Measurements from ENCODE around the gene ASB2.

ASB2 gene

GRCh38 chr14:93926245-93926872 lies 50.0 kb downstream of the ASB2 start:
- no peak for DNase-seq

- no peak for DNase-seq
Measured at GRCh38 chr14:93925374-93925895, 50.9 kb downstream of the ASB2 start.

DNA sequence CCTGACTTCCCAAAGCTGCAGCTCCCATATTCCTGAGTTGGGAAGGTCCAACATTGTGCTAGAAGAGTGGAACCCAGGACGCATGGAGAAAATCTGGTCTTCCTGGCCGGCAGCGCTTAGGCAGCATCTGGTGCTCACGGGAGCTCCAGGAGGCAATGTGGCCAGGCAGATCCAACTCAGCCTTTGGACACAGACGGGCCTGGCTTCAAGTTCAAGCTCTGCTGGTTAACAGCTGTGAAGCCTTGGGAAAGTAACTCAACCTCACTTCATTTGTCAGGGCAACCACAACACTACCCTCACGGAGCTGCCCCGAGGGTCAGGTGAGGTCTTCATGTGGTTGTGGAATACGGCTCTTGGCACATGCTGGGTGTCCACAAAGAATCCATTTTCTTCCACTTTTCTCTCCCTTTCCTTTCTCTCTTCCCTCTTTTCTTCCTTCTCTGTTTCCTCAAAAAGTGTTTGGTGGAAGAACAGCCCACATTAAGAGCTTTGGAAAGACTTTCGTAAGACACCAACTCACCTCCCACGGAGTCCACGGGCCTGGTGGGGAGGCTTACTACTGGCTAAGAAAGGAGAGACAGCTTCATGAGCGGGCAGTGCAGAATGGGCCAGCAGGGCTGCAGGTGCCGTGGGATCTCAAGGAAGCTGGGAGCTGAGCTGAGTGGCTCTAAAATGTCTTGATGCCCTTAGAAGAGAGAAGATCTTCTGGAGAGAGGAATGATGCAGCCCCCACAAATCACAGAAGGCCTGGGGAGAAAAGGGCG lies 51.6 kb downstream of the ASB2 start:
- no peak for DNase-seq

GRCh38 chr14:93923626-93924025 lies 52.7 kb downstream of the ASB2 start:
- DNase-seq: no peak

DNA sequence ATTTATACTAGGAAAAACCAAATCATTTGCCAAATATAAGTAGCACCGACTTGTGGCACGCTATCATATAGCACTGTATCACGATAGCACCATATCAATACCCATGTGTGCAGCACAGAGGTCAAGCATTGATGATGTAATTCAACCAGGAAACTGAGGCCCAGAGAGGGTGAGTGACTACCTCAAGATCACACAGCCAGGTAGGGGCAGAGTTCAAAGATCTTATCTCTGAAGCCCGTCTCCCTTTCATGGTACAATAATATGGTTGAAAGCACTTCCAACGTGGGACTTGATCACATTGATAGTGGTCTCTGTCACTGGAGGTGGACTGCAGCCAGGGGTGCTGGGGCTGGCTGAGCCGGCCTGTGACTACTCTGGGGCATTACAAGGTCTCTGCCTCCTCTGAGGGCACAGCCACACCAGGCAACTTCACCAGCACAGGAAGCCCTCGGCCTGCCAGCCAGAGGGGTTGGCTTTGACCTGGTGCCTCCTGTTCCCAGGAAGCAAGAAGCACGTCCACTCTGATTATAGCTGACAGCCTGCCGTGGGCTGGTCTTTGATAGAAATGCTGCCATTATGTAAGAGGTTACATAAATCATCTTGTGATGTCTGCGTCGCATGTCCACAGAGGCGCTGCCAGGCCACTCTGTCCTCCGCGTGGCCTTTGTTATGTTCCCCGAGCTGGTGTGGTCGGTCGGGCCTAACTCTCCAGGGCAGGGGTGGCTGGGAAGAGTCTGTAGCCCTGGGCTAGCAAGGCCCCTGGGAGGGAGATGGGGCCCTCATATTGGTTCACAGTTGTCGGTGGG lies 55.2 kb downstream of the ASB2 start:
- DNase-seq: no peak

DNA sequence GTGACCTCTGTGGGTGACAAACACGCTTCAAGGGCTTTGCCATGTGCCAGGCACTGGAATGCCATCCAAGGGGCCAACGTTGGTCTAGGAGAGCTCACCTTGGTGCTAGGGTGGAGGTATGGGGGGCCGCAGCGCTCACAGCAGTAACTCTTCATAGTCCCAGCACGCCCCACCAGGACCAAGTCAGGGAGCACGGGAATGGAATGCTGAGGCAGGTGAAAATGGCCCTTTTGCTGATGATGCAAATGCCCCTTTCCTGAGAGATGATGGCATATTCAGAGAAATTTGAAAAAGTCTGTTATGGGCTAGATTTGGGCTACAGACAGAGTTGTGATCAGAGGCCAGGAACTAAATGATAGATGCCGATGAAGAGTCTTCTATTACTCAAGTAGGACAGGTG lies 59.2 kb downstream of the ASB2 start:
- no peak for DNase-seq

- no peak for DNase-seq
Measured at GRCh38 chr14:93916498-93916897, 59.9 kb downstream of the ASB2 start.

- no peak for DNase-seq
Measured at GRCh38 chr14:93915800-93916199, 60.6 kb downstream of the ASB2 start.

DNA sequence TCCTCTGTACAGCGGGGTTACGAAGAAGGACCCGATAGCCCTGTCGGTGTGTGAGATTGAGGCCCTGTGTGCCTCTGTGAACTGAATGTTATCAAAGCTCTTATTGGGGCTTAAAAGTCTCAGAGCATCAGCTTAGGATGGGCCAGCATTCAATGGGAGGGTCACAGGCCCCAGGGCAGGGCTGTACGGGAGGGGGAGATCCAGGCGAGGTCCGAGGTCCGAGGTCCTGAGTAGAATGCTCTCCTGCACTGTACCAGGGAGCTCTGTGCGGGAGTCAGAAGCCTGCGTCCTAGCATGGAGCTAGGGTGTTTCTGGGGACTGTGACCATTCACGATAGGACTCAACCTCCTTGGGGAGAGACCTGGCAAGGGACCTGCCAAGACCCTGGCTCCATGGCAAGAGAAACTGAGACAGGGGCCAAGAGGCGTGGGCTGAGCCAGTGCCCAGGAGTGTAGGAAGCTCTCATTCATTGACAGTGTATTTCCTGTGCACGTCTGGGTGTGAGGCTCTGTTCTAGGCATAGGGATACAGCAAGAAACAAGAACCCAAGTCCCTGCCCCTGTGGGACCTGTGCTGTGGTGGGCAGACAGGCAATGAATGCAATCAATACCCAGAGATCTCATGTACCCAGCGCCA lies 61.2 kb downstream of the ASB2 start:
- no peak for DNase-seq

DNA sequence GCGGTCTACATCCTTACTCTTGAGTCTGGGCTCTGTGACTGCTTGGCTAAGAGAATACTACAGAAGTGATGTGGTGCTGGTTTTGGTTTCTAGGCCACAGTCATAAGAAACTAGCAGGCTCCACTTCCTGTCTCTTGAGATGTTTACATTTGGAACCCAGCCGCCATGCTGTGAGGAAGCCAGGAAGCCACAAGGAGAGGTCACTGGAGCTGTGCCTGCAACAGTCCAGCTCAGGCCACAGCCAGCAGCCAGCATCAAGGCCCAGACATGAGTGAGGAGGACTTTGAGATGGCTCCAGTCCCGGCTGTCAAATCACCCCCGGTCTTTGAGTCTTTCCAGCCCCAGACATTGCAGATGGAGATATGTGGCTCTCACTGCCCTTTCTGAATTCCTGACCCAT lies 62.1 kb downstream of the ASB2 start:
- no peak for DNase-seq

DNA sequence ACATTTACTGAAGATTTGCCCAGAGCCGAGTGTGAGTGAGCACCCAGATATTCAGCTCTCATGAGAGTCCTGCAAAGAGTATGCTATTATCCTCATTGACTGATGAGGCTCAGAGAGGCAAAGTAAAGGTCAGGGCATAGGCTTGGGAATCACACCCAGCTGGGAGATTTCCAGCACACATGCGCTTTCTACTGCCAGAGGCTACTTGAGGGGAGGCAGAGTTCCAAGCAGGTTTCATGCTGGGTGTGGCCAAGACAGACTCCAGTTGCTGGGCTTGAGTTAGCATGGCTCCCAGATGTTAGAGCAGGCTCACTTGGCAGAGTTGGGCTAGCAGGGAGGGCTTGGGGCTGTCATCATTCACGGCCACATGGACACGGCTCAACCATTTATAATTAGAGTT lies 63.6 kb downstream of the ASB2 start:
- DNase-seq: no peak

- no peak for DNase-seq
Measured at GRCh38 chr14:93911975-93912615, 64.3 kb downstream of the ASB2 start.

DNA sequence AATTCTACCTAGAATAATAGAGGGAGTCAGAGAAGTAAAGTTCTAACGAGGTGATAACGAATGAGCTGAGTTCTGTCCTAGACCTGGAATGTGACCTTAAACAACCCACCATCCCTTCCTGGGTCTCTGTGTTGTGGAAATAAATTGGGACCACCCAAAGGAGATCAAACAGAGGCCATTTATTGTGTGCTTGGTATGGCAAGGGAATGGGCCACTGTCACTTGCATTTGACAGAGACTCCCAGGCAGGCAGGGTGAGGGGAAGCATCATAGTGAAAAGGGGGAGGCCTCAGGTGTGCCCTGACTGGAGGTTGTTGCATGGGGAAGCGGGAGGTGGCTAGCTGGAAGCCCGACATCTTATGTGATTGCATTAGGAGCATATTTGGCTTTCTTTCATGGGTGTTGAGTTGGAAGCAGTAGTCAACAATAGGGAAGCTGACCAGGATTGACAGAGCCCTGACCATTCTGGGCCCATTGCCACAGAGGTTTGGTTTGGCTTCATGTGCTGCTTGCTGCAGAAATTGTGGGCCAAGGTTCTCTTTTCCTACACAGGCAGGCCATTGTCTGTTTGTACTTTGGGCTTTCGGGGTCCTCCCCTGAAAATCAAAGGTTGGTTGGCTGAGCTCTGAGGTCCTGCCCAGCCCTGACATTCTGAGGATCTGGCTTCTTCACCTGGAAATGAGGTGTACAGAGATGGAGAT lies 66.8 kb downstream of the ASB2 start:
- DNase-seq: no peak

DNA sequence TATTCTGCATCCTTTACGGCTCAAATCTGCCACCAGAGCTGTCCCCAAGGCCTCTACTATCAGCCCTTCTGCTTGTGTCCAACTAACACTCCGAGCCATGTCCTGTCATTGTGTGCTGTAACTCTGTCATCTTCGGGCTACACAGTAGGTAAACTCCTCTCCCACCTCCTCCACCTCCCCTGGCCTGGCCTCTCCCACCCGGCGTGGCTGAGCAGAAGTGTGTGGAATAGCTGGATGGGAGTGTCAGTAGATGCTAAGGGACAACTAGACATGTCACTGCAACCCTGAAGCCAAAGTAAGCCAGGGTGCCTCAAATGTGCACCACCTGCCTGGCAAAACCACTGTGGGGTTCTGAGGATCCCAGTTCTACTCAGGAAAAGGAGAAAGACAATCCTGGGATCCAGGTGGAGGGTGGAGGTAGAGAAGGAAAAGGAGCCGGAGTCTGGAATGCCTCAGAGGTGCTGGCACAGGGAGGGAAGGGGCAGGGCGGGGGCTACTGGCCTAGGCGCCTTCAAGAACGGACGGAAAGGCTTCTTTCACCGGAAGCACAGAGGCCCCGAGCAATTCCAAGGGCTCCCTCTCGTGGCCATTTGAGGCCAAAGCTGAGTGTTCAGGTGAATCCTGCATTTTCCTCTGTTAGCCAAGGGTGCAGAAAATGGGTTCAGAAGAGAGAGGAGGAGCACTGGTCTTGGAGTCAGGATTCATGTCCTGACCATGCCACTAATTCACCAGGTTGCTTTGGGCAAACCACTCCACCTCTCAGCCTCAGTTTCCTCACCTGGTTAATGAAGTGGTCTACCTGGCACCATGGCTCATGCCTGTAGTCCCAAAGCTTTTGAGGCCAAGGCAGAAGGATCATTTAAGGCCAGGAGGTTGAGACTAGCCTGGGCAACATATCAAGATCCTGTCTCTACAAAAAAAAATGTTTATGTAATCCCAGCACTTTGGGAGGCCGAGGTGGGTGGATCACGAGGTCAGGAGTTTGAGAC lies 69.7 kb downstream of the ASB2 start:
- DNase-seq: no peak

DNA sequence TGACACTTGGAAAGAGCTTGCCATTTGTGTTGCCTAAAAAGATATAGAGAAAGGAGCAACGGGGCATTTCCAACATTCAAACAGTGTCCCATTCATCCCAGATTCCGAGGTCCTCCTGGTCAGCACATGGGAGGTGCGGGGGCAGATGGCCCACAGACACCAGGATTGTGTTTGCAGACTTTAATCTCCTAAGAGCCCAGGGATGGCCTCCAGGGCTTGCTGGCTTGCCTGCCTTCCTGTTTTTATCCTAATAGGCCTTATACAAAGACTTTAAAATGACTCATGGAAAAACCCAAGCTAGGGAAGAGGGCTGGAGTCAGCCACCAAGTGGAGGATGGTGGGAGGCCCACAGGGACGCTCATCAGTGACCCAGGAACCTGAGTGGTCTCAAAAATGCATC lies 70.7 kb downstream of the ASB2 start:
- DNase-seq: no peak

- DNase-seq: no peak
Measured at GRCh38 chr14:93903342-93904184, 72.8 kb downstream of the ASB2 start.

DNA sequence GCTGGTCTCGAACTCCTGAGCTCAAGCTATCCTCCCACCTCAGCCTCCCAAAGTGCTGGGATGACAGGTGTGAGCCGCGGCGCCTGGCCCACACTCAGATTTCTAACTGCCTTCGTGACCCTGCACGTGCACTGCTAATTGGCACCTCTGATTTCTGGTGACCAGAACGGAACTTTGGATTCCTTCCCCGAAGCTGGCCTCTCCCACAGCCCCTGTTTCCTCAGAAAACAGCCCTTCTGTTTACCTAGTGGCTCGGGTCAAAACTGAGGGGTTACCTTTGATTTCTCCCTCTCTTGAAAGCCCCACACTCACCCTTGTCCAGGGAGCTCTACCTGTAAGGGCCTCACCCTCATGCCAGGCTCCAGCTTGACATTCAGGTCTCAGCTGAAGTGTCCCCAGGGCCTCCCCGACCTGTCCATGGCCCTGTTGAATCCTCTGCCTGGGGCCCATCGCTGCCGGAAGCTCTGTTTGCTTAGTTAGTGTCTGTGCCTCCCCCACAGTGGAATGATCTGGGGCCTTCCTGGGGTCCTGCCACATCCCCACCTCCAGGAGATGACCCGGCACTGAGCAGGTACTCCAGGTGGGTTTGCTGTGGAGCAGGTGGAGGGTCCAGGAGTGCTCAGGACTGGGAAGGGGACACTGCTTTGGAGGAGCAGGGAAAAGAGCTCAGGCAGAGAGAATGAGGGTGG lies 73.6 kb downstream of the ASB2 start:
- no peak for DNase-seq

DNA sequence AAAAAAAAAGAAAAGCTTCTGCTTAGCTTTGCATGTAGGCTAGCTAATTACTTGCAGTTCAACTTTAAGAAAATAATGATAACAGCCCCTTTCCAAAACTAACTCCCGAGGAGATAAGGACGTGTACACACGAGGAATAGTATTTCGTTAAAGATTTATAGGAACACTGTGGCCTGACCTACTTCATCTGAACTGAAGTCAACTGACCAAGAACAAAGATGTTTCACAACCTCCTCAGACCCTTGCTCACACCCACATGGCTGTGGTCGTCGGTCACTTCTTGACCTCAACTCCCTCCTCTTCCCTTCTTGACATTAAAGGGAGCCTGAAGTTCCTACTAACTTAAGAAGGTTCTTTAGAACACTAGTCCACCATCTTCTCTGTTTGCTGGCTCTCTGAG lies 74.6 kb downstream of the ASB2 start:
- DNase-seq: no peak

- no peak for DNase-seq
Measured at GRCh38 chr14:93898731-93899130, 77.6 kb downstream of the ASB2 start.

All from activated CD4-positive, alpha-beta T cell treated with anti-CD3 and anti-CD28 coated beads for 1 hour (primary cell).